IPS DF 6.9 (cell line): ENCODE results near the gene NUP153.

Experiments
- DNase-seq: peaks from one replicate; pipeline ENCODE4 v3.0.0-alpha.2; 2013; ENCODE audit warnings: low read depth, low spot score
- H3K27ac ChIP-seq: one replicate; pipeline ENCODE4 v1.5.1; 2013; ENCODE audit warnings: low read length, control low read depth
- H3K27me3 ChIP-seq: 2 replicates; pipeline ENCODE4 v1.6.1; 2013; ENCODE audit warnings: mild to moderate bottlenecking, low read length; ENCODE audit not compliant: control insufficient read depth, insufficient read depth
- H3K36me3 ChIP-seq: 2 replicates; pipeline ENCODE4 v1.6.1; 2013; ENCODE audit warnings: low read length; ENCODE audit not compliant: control insufficient read depth, insufficient read depth
- H3K4me1 ChIP-seq: 2 replicates; pipeline ENCODE4 v1.6.1; 2013; ENCODE audit warnings: low read length; ENCODE audit not compliant: control insufficient read depth, insufficient read depth
- H3K4me3 ChIP-seq: 2 replicates; pipeline ENCODE4 v1.5.1; 2013; ENCODE audit warnings: mild to moderate bottlenecking, low read length
- H3K9me3 ChIP-seq: 2 replicates; pipeline ENCODE4 v1.6.1; 2013; ENCODE audit warnings: low read length, inconsistent platforms; ENCODE audit not compliant: control insufficient read depth, insufficient read depth
- WGBS: extraction: QIAGEN DNeasy Blood & Tissue Kit; methylation state at CpG from one replicate; pipeline ENCODE4 v1.1.7; 2013; ENCODE audit warnings: mixed read lengths, missing lambda C conversion rate; ENCODE audit not compliant: insufficient read length, insufficient coverage; 5-methylcytosine and 5-hydroxymethylcytosine counted together

NUP153 gene

DNA sequence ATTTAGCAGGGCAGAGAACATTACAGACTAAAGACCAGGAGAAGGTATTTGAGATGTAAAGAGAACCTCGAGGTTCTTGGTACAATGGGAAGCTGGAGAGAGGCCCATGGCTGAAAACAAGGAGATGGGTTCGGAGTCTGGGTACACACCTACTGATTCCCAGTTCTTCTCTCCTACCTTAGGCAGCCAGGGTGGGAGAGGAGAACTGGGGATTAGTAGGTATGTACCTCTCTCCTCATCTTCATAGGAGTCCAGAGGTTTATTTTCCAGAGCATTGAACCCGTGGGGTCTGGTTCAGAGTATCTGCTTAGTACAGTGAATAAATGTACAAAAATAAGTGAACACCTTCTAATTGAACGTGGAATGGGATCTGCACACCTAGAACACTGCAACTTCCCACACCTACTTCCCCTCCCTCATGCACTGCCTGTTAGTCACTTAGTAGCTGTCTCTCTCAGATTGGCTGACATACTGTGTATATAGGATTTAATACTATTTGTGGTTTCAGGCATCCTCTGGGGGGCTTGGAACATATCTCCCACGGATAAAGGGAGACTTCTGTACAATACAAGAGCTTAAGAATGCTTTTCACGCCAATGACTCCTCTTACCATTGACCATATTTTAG, 23.5 kb upstream of the NUP153 start:
- H3K27me3 ChIP-seq: no peaks in the 10 kb centered on the region
- H3K9me3 ChIP-seq: no peaks in the 10 kb centered on the region
- no peaks in the 10 kb centered on the region for H3K36me3 ChIP-seq
- H3K4me3 ChIP-seq: no peak overlapping the region
- H3K27ac ChIP-seq: no peak overlapping the region
- no CpG with 5 or more reads among the region's 6 CpGs for WGBS
- DNase-seq: no peak
- no peaks in the 10 kb centered on the region for H3K4me1 ChIP-seq

DNA sequence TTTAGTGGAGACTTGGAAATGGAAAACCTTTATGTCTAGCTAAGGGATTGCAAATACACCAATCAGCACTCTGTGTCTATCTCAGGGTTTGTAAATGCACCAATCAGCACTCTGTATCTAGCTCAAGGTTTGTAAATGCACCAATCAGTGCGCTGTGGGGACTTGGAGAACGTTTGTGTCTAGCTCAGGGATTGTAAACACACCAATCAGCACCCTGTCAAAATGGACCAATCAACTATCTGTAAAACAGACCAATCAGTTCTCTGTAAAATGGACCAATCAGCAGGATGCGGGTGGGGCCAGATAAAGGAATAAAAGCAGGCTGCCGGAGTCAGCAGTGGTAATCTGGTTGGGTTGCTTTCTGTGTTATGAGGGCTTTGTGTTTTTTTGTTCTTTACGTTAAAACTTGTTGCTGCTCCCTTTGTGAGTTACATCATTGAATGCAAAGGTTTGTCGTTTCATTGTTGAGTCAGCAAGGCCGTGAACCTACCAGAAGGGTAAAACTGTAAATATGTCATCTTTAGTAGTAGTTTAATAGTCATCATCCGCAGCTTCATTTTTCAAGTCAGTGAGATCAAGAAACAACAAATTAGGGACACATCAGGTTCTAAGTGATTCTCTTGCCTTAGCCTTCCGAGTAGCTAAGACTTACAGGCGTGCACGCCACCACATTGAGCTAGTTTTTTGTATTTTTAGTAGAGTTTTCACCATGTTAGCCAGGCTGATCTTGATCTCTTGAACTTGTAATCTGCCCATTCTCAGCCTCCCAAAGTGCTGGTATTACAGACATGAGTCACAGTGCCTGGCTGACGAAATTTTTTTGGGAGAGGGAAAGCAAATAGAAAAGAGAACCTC, 22.7 kb upstream of the NUP153 start:
- Histone ChIP-seq H3K36me3 (no peaks in the 10 kb centered on the region), H3K9me3 (no peaks in the 10 kb centered on the region), H3K27me3 (no peaks in the 10 kb centered on the region), H3K4me1 (no peaks in the 10 kb centered on the region; the same call in 1 of the 2 replicates), H3K4me3 (no peak overlapping the region), H3K27ac (no peak overlapping the region)
- no peak for DNase-seq
- WGBS: no CpG with 5 or more reads among the region's 12 CpGs

DNA sequence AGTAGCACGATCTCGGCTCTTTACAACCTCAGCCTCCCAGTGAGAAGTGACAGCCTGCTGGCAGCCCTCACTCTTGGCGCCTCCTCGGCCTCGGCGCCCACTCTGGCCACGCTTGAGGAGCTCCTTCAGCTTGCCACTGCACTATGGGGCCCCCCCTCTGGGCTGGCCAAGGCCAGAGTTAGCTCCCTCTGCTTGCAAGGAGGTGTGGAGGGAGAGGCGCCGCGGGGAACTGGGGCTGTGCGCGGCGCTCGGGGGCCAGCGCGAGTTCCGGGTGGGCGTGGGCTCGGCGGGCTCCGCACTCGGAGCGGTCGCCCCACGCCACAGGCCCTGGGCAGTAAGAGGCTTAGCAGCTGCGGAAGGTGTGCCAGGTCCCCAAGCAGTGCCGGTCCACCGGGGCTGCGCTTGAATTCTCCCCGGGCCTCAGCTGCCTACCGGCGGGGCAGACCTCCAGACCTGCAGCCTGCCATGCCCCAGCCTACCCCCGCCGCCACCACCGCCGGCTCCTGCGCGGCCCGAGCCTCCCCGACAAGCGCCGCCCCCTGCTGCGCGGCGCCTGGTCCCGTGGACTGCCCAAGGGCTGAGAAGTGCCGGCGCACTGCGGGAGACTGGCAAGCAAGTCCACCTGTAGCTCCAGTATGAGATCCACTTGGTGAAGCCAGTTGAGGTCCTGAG, 22.0 kb upstream of the NUP153 start:
- no peak for DNase-seq
- Histone ChIP-seq H3K4me3 (no peak overlapping the region), H3K9me3 (no peaks in the 10 kb centered on the region), H3K4me1 (no peaks in the 10 kb centered on the region; the same call in 1 of the 2 replicates), H3K27me3 (no peaks in the 10 kb centered on the region), H3K27ac (no peak overlapping the region), H3K36me3 (no peaks in the 10 kb centered on the region)
- no CpG with 5 or more reads among the region's 49 CpGs for WGBS

DNA sequence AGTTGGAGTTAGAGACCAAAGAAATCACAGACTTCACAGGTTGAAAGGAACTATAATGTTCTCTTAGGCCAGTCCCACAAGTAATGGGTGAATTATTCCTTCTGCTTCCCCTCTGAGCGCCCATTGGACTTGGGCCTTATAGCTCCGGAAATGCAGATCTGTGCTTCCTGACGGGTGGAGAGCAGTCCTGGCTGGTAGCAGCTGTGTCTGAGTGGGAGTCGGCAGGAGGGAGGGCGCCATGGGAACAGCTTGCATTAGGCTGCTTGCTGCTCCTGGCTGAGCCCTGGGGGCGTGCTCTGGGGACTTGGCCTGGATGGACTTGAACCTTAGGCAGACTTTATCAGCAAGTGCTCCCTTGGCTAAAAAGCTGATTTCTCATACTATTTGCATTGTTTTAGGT, 18.4 kb upstream of the NUP153 start:
- WGBS: no CpG with 5 or more reads among the region's 6 CpGs
- DNase-seq: no peak
- Histone ChIP-seq H3K36me3 (no peaks in the 10 kb centered on the region), H3K4me3 (no peak overlapping the region), H3K4me1 (no peaks in the 10 kb centered on the region; the same call in 1 of the 2 replicates), H3K27ac (no peak overlapping the region), H3K27me3 (no peaks in the 10 kb centered on the region), H3K9me3 (no peaks in the 10 kb centered on the region)

DNA sequence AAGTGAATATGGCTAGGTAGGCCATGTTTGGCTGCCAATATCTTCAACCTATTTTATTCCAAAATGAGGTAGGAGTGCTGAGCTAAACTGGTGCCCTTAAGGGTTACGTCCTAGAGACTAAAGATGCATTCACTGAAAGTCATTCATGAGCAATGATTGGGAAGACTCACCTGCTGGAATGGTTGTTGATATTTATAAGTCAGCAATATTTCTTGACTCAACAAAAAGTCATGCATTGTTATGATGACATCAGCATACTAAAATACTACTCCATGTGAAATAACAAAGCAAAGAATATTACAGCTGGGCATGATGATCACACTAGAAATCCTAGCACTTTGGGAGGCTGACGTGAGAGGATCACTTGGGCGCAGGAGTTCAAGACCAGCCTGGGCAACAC, 17.6 kb upstream of the NUP153 start:
- no peak overlapping the region for H3K4me3 ChIP-seq
- no peak overlapping the region for H3K27ac ChIP-seq
- H3K9me3 ChIP-seq: no peaks in the 10 kb centered on the region
- no peaks in the 10 kb centered on the region; the same call in 1 of the 2 replicates for H3K4me1 ChIP-seq
- no CpG with 5 or more reads among the region's 3 CpGs for WGBS
- no peaks in the 10 kb centered on the region for H3K36me3 ChIP-seq
- DNase-seq: no peak
- H3K27me3 ChIP-seq: no peaks in the 10 kb centered on the region

DNA sequence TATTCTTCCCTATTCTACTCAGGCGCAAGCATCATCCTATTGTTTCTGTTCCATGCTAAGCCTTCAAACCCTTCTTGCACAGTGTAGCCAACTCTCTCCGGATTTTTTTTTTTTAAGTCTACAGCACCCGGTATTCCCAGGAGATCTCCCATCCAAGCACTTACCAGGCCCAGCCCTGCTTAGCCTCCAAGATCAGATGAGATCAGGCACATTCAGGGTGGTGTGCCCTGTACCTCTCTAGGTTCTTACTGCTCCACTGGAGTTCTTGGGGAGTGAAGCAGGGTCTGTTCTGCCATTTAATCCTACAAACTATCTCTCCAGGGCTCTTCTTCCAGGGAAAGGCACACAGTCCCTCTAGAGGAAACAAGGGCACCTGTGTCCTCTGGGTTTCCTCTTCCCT, 14.9 kb upstream of the NUP153 start:
- no peaks in the 10 kb centered on the region for H3K27me3 ChIP-seq
- no peak for DNase-seq
- no peaks in the 10 kb centered on the region for H3K36me3 ChIP-seq
- no peak overlapping the region for H3K27ac ChIP-seq
- no peaks in the 10 kb centered on the region; the same call in 1 of the 2 replicates for H3K4me1 ChIP-seq
- H3K9me3 ChIP-seq: no peaks in the 10 kb centered on the region
- H3K4me3 ChIP-seq: no peak overlapping the region
- WGBS: no CpG with 5 or more reads among the region's 3 CpGs

DNA sequence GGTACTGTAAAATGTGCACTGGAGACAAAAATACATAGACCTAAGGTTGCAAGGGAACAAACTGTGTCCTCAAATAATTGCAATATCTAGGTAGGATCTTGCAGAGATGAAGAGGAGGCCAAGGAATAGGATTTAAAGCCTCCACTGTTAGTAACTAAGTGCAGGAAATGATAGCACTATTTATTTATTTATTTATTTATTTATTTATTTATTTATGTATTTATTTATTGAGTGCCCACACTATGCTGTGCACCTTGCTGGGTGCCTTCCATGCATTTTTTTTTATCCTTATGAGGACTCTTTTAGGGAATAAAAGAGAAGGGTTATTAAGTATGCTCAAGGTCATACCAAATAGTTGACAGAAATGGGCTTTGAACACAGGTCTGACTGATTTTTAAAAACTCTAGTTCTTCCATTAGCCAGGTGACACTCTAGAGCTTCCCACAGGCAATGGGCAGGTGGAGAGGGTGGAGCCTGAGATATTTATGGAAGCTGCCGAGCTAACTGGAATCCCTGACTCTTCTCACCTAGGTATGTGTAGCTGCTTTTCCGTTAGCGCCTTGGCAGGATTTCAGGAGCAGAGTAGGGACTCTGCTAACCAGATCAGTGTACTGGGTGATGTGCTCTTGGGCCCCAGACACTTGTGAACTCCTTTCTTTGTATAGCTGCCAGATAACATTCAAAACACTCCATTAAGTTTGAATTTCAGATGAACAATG, 12.8 kb upstream of the NUP153 start:
- no peaks in the 10 kb centered on the region for H3K4me1 ChIP-seq
- H3K36me3 ChIP-seq: no peaks in the 10 kb centered on the region
- no peak overlapping the region for H3K27ac ChIP-seq
- H3K9me3 ChIP-seq: no peaks in the 10 kb centered on the region
- H3K4me3 ChIP-seq: no peak overlapping the region
- H3K27me3 ChIP-seq: no peaks in the 10 kb centered on the region
- DNase-seq: no peak
- no CpG with 5 or more reads among the region's 3 CpGs for WGBS

DNA sequence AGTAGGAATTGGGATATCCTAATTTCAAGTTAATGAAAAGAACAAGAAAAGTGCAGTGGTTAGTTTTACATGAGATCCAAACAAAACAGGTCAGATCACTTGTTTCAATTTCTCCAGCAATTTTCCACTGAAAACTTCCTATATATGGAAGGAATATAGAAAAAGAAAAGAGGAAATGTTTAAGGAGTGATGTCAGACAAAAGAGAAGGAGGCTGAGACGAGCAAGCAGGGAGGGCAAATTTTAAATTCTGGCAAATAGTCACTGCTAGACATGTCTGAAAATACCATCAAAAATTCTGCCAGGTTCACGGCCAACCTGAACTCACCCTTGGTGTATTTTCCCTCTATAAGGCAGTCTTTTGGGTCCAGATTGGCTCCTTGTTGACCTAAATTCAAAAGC, 9.5 kb upstream of the NUP153 start:
- no peak for DNase-seq
- no peaks in the 10 kb centered on the region for H3K4me1 ChIP-seq
- no CpG with 5 or more reads among the region's 2 CpGs for WGBS
- H3K27me3 ChIP-seq: no peaks in the 10 kb centered on the region
- no peaks in the 10 kb centered on the region for H3K9me3 ChIP-seq
- no peak overlapping the region for H3K27ac ChIP-seq
- H3K4me3 ChIP-seq: no peak overlapping the region
- H3K36me3 ChIP-seq: no peaks in the 10 kb centered on the region

DNA sequence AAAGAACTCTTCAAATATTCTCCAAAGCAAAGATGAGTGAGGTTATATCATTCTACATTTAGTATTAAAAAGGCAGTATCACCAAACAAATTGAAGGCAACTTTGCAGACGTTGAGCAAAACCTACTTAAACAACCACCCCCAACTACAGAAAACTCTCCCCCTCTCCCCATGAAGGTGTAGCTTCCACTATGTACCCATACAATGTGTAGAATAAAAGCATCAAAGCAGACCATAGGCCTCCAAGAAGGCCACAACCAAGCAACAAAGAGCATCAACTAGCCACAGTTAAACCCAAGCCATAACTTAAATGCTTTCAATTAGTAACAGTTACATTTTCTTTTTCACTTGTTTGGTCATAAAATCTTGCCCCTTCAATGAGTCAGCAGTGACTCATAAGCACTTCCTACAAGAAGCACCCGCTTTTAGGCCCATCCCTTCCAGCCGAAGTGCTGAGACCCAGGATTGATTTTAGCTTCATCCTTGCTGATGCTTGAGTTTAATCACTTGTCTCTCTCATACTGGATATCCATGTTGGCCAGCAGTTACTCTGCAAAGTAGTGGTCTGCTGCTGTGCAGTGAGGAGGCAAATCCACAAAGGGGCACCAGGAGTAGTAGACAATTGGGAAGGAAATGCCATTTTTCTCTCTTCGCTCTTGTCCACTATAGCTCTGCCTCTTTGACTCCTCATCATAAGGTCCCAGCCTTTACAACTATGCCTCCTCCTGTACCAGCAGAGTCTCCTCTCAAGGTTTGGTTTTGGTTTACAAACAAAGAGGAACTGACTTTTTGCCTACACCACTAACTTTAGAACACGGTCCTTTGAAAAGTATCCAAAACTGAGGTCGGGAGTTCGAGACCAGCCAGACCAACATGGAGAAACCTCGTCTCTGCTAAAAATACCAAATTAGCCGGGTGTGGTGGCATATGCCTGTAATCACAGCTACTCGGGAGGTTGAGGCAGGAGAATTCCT, 8.4 kb upstream of the NUP153 start:
- H3K4me1 ChIP-seq: no peaks in the 10 kb centered on the region
- no peak overlapping the region for H3K27ac ChIP-seq
- DNase-seq: no peak
- no peak overlapping the region for H3K4me3 ChIP-seq
- no peaks in the 10 kb centered on the region for H3K27me3 ChIP-seq
- no CpG with 5 or more reads among the region's 10 CpGs for WGBS
- no peaks in the 10 kb centered on the region for H3K9me3 ChIP-seq
- H3K36me3 ChIP-seq: no peaks in the 10 kb centered on the region
